NT2/D1 (cell line): ENCODE data around the gene NCAPD3.
"Not testable (repeated sequence)": the region's sequence is repeated elsewhere in the genome, so short reads cannot be mapped to it uniquely, and the experiment has no call there.

Experiments used
- DNase-seq: peaks from one replicate; pipeline ENCODE4 v3.0.0-alpha.2; 2011; ENCODE audit warnings: low read depth, low spot score
- H3K27me3 ChIP-seq: 2 replicates; pipeline ENCODE4 v1.6.0; 2011; ENCODE audit warnings: mild to moderate bottlenecking; ENCODE audit not compliant: insufficient read length, insufficient read depth
- H3K36me3 ChIP-seq: 2 replicates; pipeline ENCODE4 v1.6.1; 2011; ENCODE audit warnings: mild to moderate bottlenecking, low read length, mixed read lengths; ENCODE audit not compliant: insufficient read depth, insufficient read length
- H3K4me1 ChIP-seq: 2 replicates; pipeline ENCODE4 v1.5.1; 2011; ENCODE audit not compliant: insufficient read depth, insufficient read length
- H3K4me3 ChIP-seq: 2 replicates; pipeline ENCODE4 v1.5.1; 2011; ENCODE audit warnings: low read depth; ENCODE audit not compliant: insufficient read length
- H3K9ac ChIP-seq: 2 replicates; pipeline ENCODE4 v1.6.0; 2011; ENCODE audit warnings: low read depth; ENCODE audit not compliant: insufficient read length
- H3K9me3 ChIP-seq: 2 replicates; pipeline ENCODE4 v1.5.1; 2011; ENCODE audit warnings: mild to moderate bottlenecking, low read length; ENCODE audit not compliant: insufficient read depth
- SUZ12 ChIP-seq: IDR thresholded peaks from 2 replicates; pipeline ENCODE4 v1.6.1; 2011; ENCODE audit not compliant: insufficient read length, insufficient read depth; ENCODE audit errors: extremely low read depth
- YY1 ChIP-seq: IDR thresholded peaks from 2 replicates; pipeline ENCODE4 v1.6.1; 2011; ENCODE audit not compliant: insufficient read length, insufficient read depth
- ZNF274 ChIP-seq: IDR thresholded peaks from 2 replicates; pipeline ENCODE4 v1.6.1; 2011; ENCODE audit warnings: mild to moderate bottlenecking, low read depth, low read length

The NCAPD3 gene

DNA sequence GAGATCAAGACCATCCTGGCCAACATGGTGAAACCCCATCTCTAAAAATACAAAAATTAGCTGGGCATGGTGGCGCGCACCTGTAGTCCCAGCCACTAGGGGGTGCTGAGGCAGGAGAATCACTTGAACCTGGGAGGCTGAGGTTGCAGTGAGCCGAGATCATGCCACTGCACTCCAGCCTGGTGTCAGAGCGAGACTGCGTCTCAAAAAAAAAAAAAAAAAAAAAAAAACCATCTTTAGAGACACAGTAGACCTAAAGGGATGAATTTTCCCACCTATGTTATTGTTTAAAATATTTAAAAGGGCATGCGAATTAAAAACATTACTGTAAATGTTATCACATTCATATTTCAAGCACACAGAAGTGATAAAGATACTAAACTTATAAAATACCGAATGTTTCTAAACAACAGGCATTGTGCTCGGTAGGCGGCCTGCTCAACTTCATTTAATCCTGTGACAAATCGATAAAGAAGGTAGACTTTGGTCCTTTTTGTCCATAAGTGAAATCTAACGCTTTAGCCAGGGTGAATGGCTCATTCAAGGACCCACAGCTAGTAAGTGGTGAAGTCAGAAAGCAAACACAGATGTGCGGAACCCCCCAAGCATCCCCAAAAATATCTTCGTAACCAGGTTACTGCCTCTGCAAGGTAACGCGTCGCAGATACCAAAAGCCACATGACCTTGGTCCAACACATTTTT is 16.1 kb downstream of the NCAPD3 start:
- H3K4me3 ChIP-seq: no peak overlapping the region
- H3K36me3 ChIP-seq: peaks cover 74% of the 10 kb centered on the region
- H3K4me1 ChIP-seq: no peaks in the 10 kb centered on the region
- no peak overlapping the region for H3K9ac ChIP-seq
- TF ChIP-seq SUZ12 (no peak), YY1 (no peak)
- no peaks in the 10 kb centered on the region for H3K9me3 ChIP-seq
- H3K27me3 ChIP-seq: no peaks in the 10 kb centered on the region
- DNase-seq: no peak

DNA sequence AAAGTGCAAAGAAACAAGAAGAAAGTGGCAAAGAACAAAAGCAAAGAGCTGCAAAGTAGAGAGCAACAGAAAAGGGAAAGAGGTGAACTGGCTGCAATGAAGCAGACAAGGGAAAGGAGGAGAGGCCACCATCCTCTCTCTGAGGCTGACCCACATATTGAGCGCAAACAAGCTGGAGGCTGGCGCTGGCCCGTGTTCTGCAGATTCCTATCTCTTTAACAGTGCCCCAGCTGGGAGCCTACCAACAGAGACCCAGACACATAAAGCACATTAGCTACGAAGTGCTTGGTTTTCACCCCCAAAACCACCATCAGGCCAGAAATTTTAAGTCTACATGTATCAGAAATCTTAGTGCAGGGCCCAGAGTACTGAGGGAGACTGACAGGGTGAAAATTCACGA is 17.6 kb downstream of the NCAPD3 start:
- Histone ChIP-seq H3K9ac (no peak overlapping the region), H3K4me1 (no peaks in the 10 kb centered on the region), H3K9me3 (no peaks in the 10 kb centered on the region), H3K36me3 (peaks cover 84% of the 10 kb centered on the region), H3K4me3 (no peak overlapping the region), H3K27me3 (no peaks in the 10 kb centered on the region)
- TF ChIP-seq YY1: no peak
- no peak for TF ChIP-seq SUZ12
- no peak for TF ChIP-seq ZNF274
- DNase-seq: no peak

DNA sequence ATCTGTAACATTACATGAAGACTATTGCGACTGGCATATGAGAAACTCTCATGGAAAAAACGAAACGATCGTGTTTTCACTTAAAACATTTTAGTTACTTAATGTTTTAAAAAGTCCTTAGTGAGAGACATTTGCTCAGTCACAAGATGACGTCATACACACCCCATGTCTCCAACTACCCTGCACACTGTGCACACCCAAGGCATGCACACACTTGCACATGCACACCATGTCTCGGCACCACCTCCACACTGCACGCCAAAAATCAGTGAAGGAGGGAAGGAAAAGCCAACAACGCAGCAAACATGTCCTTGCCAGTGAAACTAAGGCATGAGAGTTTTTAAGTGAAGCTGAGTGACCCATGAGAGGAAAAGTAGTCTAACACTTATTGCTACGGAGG is 18.0 kb downstream of the NCAPD3 start:
- peaks cover 88% of the 10 kb centered on the region for H3K36me3 ChIP-seq
- no peaks in the 10 kb centered on the region for H3K9me3 ChIP-seq
- no peak for DNase-seq
- no peak for TF ChIP-seq ZNF274
- no peak for TF ChIP-seq SUZ12
- no peak for TF ChIP-seq YY1
- H3K9ac ChIP-seq: no peak overlapping the region
- no peaks in the 10 kb centered on the region for H3K27me3 ChIP-seq
- no peaks in the 10 kb centered on the region for H3K4me1 ChIP-seq
- no peak overlapping the region for H3K4me3 ChIP-seq

GRCh38 chr11:134202661-134203060 is 21.1 kb downstream of the NCAPD3 start:
- Histone ChIP-seq H3K9ac (no peak overlapping the region), H3K4me1 (no peaks in the 10 kb centered on the region), H3K4me3 (no peak overlapping the region), H3K36me3 (peaks cover 72% of the 10 kb centered on the region), H3K9me3 (no peaks in the 10 kb centered on the region), H3K27me3 (no peaks in the 10 kb centered on the region)
- no peak for DNase-seq
- no peak for TF ChIP-seq YY1
- TF ChIP-seq SUZ12: no peak
- TF ChIP-seq ZNF274: no peak

DNA sequence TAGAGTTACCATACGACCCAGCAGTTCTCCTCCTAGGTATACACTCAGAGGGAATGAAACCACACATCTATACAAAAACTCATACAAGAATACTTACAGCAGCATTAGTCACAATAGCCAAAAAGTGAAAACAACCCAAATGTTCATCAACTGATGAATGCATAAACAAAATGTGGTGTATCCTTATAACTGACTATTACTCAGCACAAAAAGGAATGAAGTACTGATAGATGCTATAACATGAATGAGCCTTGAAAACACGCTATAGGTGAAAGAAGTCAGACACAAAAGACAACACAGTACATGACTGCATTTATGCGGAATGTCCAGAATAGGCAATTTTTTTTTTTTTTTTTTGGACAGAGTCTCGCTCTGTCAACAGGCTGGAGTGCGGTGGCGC is 23.1 kb downstream of the NCAPD3 start:
- no peak overlapping the region for H3K4me3 ChIP-seq
- H3K27me3 ChIP-seq: no peaks in the 10 kb centered on the region
- no peak for TF ChIP-seq YY1
- H3K9ac ChIP-seq: no peak overlapping the region
- H3K36me3 ChIP-seq: peaks cover 64% of the 10 kb centered on the region
- H3K4me1 ChIP-seq: no peaks in the 10 kb centered on the region
- H3K9me3 ChIP-seq: no peaks in the 10 kb centered on the region
- DNase-seq: no peak

GRCh38 chr11:134199531-134199930 is 24.2 kb downstream of the NCAPD3 start:
- TF ChIP-seq YY1: no peak
- no peak for TF ChIP-seq SUZ12
- TF ChIP-seq ZNF274: no peak
- no peak for DNase-seq
- Histone ChIP-seq H3K27me3 (no peaks in the 10 kb centered on the region), H3K9ac (no peak overlapping the region), H3K4me3 (no peak overlapping the region), H3K9me3 (no peaks in the 10 kb centered on the region), H3K4me1 (no peaks in the 10 kb centered on the region), H3K36me3 (peaks cover 64% of the 10 kb centered on the region)

- Histone ChIP-seq H3K9ac (no peak overlapping the region), H3K4me3 (no peak overlapping the region), H3K9me3 (no peaks in the 10 kb centered on the region), H3K36me3 (peaks cover 64% of the 10 kb centered on the region), H3K27me3 (no peaks in the 10 kb centered on the region), H3K4me1 (no peaks in the 10 kb centered on the region)
- TF ChIP-seq SUZ12 (no peak), ZNF274 (no peak), YY1 (no peak)
- DNase-seq: no peak
Measured at GRCh38 chr11:134196756-134197155, 27.0 kb downstream of the NCAPD3 start.

GRCh38 chr11:134188092-134188491 is 35.7 kb downstream of the NCAPD3 start:
- DNase-seq, H3K4me1 ChIP-seq, H3K9ac ChIP-seq, H3K27me3 ChIP-seq, H3K4me3 ChIP-seq: not testable (repeated sequence)
- Histone ChIP-seq H3K9me3 (peaks cover 23% of the 10 kb centered on the region), H3K36me3 (peaks cover 83% of the 10 kb centered on the region)
